H1 (cell line): Measurements from ENCODE around the gene LCN2.

Source experiments
- CEBPB ChIP-seq: IDR thresholded peaks from 2 replicates; pipeline ENCODE4 v1.6.1; 2012; ENCODE audit warnings: low read depth, low read length
- EZH2 ChIP-seq: fragments of 200-600 bp; sonication (generic); IDR thresholded peaks from 2 replicates; pipeline ENCODE4 v1.7.1; 2012; ENCODE audit warnings: low read depth, mild to moderate bottlenecking, moderate library complexity, low read length, inconsistent platforms; ENCODE audit not compliant: severe bottlenecking
- KDM1A ChIP-seq: fragments of 200-600, 300-600 bp; sonication (generic); IDR thresholded peaks from 2 replicates; pipeline ENCODE4 v1.7.1; 2016; ENCODE audit warnings: mild to moderate bottlenecking, low read length, borderline replicate concordance
- NRF1 ChIP-seq: IDR thresholded peaks from 2 replicates; pipeline ENCODE4 v1.6.1; 2011; ENCODE audit warnings: mild to moderate bottlenecking, low read depth, low read length, improper control_type of control experiment
- POLR2AphosphoS5 ChIP-seq: IDR thresholded peaks from 2 replicates; pipeline ENCODE4 v1.6.1; 2011; ENCODE audit warnings: low read depth, low read length
- RAD21 ChIP-seq, 2 experiments: IDR thresholded peaks in 1 of 2; conservative IDR thresholded peaks in 1 of 2; 2 replicates each; pipeline ENCODE4 v1.6.1; 2011; ENCODE audit warnings: low read depth in 2 of 2, low read length in 2 of 2, improper control_type of control experiment in 1 of 2, inconsistent platforms in 1 of 2, mild to moderate bottlenecking in 1 of 2, moderate library complexity in 1 of 2
- SAP30 ChIP-seq: fragments of 300-600 bp; sonication (generic); IDR thresholded peaks from 2 replicates; pipeline ENCODE4 v1.7.1; 2012; ENCODE audit warnings: low read length, moderate library complexity, mild to moderate bottlenecking, inconsistent platforms; ENCODE audit not compliant: insufficient read depth, insufficient replicate concordance
- TF ChIP-seq, protein P1 (sequence below): IDR thresholded peaks from 2 replicates; pipeline ENCODE4 v1.6.1; 2012; ENCODE audit warnings: low read length, inconsistent platforms
- TF ChIP-seq, protein P2 (sequence below), 3 experiments: IDR thresholded peaks; 1 replicate in 2 of 3; 2 replicates in 1 of 3; pipeline versions ENCODE4 v1.5.1 to v1.6.1; 2011; ENCODE audit warnings: low read length in 3 of 3, mild to moderate bottlenecking in 3 of 3, inconsistent platforms in 2 of 3, low read depth in 1 of 3, moderate library complexity in 1 of 3; ENCODE audit not compliant: insufficient read depth in 1 of 3; ENCODE audit errors: control extremely low read depth in 1 of 3
- TF ChIP-seq, protein P3 (sequence below): IDR thresholded peaks from 2 replicates; pipeline ENCODE4 v1.6.1; 2011; ENCODE audit warnings: low read depth, mild to moderate bottlenecking, low read length; ENCODE audit not compliant: insufficient read depth

DNA sequence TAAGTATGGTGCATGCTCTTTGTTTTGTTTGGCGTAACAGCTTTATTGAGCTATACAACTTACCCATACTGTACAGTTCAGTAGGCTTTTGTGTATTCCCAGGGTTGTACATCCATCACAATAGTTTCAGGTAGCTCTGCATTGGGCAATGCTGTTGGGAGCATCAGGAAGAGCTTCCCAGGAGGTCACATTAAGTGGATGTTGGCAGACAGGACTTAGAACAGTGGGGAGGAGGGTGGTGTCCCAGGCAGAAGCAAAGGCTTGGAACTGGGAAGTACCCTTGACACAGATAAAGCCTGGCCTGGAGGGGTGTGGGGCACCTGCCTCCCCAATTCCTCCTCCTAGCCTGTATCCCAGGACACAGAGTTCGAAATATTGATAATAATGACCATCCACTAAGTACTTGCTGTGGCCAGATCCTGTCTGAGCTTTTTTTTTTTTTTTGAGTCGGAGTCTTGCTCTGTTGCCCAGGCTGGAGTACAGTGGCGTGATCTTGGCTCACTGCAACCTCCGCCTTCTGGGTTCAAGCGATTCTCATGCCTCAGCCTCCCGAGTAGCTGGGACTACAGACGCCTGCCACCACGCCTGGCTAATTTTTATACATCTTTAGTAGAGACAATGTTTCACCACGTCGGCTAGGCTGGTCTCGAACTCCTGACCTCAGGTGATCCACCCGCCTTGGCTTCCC lies 12.1 kb downstream of the LCN2 start:
- TF ChIP-seq NRF1, result no peak
- no peak for TF ChIP-seq EZH2
- no peak for TF ChIP-seq KDM1A
- TF ChIP-seq, protein P1, sequence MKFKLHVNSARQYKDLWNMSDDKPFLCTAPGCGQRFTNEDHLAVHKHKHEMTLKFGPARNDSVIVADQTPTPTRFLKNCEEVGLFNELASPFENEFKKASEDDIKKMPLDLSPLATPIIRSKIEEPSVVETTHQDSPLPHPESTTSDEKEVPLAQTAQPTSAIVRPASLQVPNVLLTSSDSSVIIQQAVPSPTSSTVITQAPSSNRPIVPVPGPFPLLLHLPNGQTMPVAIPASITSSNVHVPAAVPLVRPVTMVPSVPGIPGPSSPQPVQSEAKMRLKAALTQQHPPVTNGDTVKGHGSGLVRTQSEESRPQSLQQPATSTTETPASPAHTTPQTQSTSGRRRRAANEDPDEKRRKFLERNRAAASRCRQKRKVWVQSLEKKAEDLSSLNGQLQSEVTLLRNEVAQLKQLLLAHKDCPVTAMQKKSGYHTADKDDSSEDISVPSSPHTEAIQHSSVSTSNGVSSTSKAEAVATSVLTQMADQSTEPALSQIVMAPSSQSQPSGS, result no peak
- TF ChIP-seq, protein P2, sequence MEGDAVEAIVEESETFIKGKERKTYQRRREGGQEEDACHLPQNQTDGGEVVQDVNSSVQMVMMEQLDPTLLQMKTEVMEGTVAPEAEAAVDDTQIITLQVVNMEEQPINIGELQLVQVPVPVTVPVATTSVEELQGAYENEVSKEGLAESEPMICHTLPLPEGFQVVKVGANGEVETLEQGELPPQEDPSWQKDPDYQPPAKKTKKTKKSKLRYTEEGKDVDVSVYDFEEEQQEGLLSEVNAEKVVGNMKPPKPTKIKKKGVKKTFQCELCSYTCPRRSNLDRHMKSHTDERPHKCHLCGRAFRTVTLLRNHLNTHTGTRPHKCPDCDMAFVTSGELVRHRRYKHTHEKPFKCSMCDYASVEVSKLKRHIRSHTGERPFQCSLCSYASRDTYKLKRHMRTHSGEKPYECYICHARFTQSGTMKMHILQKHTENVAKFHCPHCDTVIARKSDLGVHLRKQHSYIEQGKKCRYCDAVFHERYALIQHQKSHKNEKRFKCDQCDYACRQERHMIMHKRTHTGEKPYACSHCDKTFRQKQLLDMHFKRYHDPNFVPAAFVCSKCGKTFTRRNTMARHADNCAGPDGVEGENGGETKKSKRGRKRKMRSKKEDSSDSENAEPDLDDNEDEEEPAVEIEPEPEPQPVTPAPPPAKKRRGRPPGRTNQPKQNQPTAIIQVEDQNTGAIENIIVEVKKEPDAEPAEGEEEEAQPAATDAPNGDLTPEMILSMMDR (IDR thresholded peaks at IDR 0.05; ENCODE audit: control extremely low read depth in 1 of 3, insufficient read depth in 1 of 3, low read depth in 1 of 3, low read length in 3 of 3), result no peak
- no peak for TF ChIP-seq CEBPB
- no peak for TF ChIP-seq POLR2AphosphoS5
- no peak for TF ChIP-seq RAD21 (IDR thresholded peaks at IDR 0.05 in 1 of 2, conservative IDR thresholded peaks at IDR 0.05 in 1 of 2; ENCODE audit: low read depth in 2 of 2, low read length in 2 of 2)
- TF ChIP-seq, protein P3, sequence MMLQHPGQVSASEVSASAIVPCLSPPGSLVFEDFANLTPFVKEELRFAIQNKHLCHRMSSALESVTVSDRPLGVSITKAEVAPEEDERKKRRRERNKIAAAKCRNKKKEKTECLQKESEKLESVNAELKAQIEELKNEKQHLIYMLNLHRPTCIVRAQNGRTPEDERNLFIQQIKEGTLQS, result no peak
- no peak for TF ChIP-seq SAP30
